Gastrocnemius medialis (tissue), 4 donors: ENCODE results near the gene MARCHF7. TPM values are rescaled to one million over a fixed set of nuclear protein-coding genes. Genes with fewer than 3 reads are reported as not detected.

Experiments used
- ATAC-seq, 2 donors: fragments of 150-250 bp; one replicate each; pipeline ENCODE4 v1.9.1; 2016
- DNase-seq, 2 donors: peaks; one replicate each; pipeline ENCODE4 v3.0.0-alpha.2; 2019
- H3K27ac ChIP-seq, 4 donors: fragments of 200-600 bp; sonication (generic); 1 replicate in 1 of 4; 2 replicates in 3 of 4; pipeline ENCODE4 v1.5.1; 2016 to 2018; ENCODE audit warnings: mild to moderate bottlenecking in 2 of 4, moderate library complexity in 1 of 4
- H3K27me3 ChIP-seq, 3 donors: fragments of 200-600 bp; sonication (generic) in 2 of 3; 1 replicate in 1 of 3; 2 replicates in 2 of 3; pipeline versions ENCODE4 v1.5.1 to v1.6.0; 2016 to 2019; ENCODE audit warnings: mild to moderate bottlenecking in 1 of 3, moderate library complexity in 1 of 3
- H3K36me3 ChIP-seq, 2 donors: fragments of 200-600 bp; sonication (generic) in 1 of 2; one replicate each; pipeline ENCODE4 v1.5.1; 2017 to 2018
- H3K4me1 ChIP-seq, 2 donors: fragments of 200-600 bp; sonication (generic) in 1 of 2; one replicate each; pipeline ENCODE4 v1.5.1; 2016 to 2017; ENCODE audit warnings: mild to moderate bottlenecking in 2 of 2
- H3K4me3 ChIP-seq, 4 donors: fragments of 200-600 bp; sonication (generic) in 3 of 4; 1 replicate in 1 of 4; 2 replicates in 3 of 4; pipeline ENCODE4 v1.5.1; 2016 to 2019; ENCODE audit warnings: mild to moderate bottlenecking in 2 of 4
- H3K9me3 ChIP-seq, 3 donors: fragments of 200-600 bp; sonication (generic) in 2 of 3; 1 replicate in 1 of 3; 2 replicates in 2 of 3; pipeline ENCODE4 v1.5.1; 2016 to 2019
- CTCF ChIP-seq, 5 experiments: fragments of 450-650 bp in 3 of 5; fragments of 200-600 bp in 2 of 5; sonication (generic) in 2 of 5; IDR thresholded peaks in 4 of 5; conservative IDR thresholded peaks in 1 of 5; 1 replicate in 4 of 5; 2 replicates in 1 of 5; pipeline ENCODE4 v1.5.1; 2016 to 2019; ENCODE audit warnings: antibody characterized with exemption in 5 of 5, mild to moderate bottlenecking in 3 of 5, moderate library complexity in 3 of 5
- POLR2A ChIP-seq, 2 donors: fragments of 450-650 bp; IDR thresholded peaks; one replicate each; pipeline ENCODE4 v1.6.1; 2017; ENCODE audit warnings: antibody characterized with exemption in 2 of 2, mild to moderate bottlenecking in 2 of 2, moderate library complexity in 2 of 2
- in situ Hi-C, 4 donors: fragments of 200-750 bp; cut with MboI; loops; one replicate each; pipeline versions ENCODE4 v1.15.0 to v1.8.0; 2017; ENCODE audit warnings: low sequenced_read_pairs in 4 of 4
- intact Hi-C: fragments of 100-400 bp; cut with DNase I; formaldehyde crosslinking; loops from one replicate; pipeline ENCODE4 v1.15.1; 2023; ENCODE audit warnings: low total_unique reads
- total RNA-seq, 4 donors: library from RNA; depleted of rRNA; stranded (reverse); fragments of >200 nt; gene quantifications; one replicate each; pipeline versions ENCODE4 v1.1.0 to v1.2.3, GENCODE V29; 2016

Gene MARCHF7
- total RNA-seq, 4 donors from 2014 or later: 88.6 to 125 (median 93.4) TPM

GRCh38 chr2:159755014-159755413, 42.7 kb downstream of the MARCHF7 start:
- TF ChIP-seq CTCF (IDR thresholded peaks at IDR 0.05 in 4 of 5, conservative IDR thresholded peaks at IDR 0.05 in 1 of 5) (no peak), POLR2A (IDR thresholded peaks at IDR 0.05) (no peak)
- no peak for DNase-seq
- peaks cover 0 to 48% of the 10 kb centered on the region in 2 donors for H3K36me3 ChIP-seq

GRCh38 chr2:159755788-159756187, 43.5 kb downstream of the MARCHF7 start:
- no peak for TF ChIP-seq POLR2A (IDR thresholded peaks at IDR 0.05)
- no peak for TF ChIP-seq CTCF (IDR thresholded peaks at IDR 0.05 in 4 of 5, conservative IDR thresholded peaks at IDR 0.05 in 1 of 5)
- H3K4me1 ChIP-seq: peaks cover 12 to 15% of the 10 kb centered on the region in 2 donors
- H3K9me3 ChIP-seq: no peaks in the 10 kb centered on the region
- H3K27ac ChIP-seq: no peak overlapping the region
- no peak overlapping the region for H3K4me3 ChIP-seq
- in situ Hi-C loops: no loop called here
- no peaks in the 10 kb centered on the region for H3K27me3 ChIP-seq
- no peak for ATAC-seq
- DNase-seq: no peak
- H3K36me3 ChIP-seq: peaks cover 0 to 50% of the 10 kb centered on the region in 2 donors
- intact Hi-C loops: no loop called here

More at GRCh38 chr2:159755014-159755413, 42.7 kb downstream of the MARCHF7 start:
- in situ Hi-C loops (no loop called here), intact Hi-C loops (no loop called here)
- H3K27me3 ChIP-seq: no peaks in the 10 kb centered on the region
- ATAC-seq: no peak
- H3K9me3 ChIP-seq: no peaks in the 10 kb centered on the region
- peaks cover 12 to 15% of the 10 kb centered on the region in 2 donors for H3K4me1 ChIP-seq
- H3K4me3 ChIP-seq: no peak overlapping the region
- H3K27ac ChIP-seq: no peak overlapping the region

GRCh38 chr2:159758239-159758638, 45.9 kb downstream of the MARCHF7 start:
- intact Hi-C loops (no loop called here), in situ Hi-C loops (no loop called here)
- TF ChIP-seq POLR2A (IDR thresholded peaks at IDR 0.05): no peak
- Histone ChIP-seq H3K4me3 (no peak overlapping the region), H3K36me3 (peaks cover 0 to 62% of the 10 kb centered on the region in 2 donors), H3K27me3 (no peaks in the 10 kb centered on the region), H3K4me1 (peaks cover 12 to 15% of the 10 kb centered on the region in 2 donors), H3K9me3 (no peaks in the 10 kb centered on the region), H3K27ac (no peak overlapping the region)
- DNase-seq (no peak), ATAC-seq (no peak)

GRCh38 chr2:159758686-159759085, 46.4 kb downstream of the MARCHF7 start:
- H3K4me1 ChIP-seq: peaks cover 12% of the 10 kb centered on the region in 2 donors
- in situ Hi-C loops: no loop called here
- DNase-seq (no peak), ATAC-seq (no peak)
- no peak overlapping the region for H3K4me3 ChIP-seq
- peaks cover 0 to 66% of the 10 kb centered on the region in 2 donors for H3K36me3 ChIP-seq
- no peaks in the 10 kb centered on the region for H3K27me3 ChIP-seq
- TF ChIP-seq CTCF (IDR thresholded peaks at IDR 0.05 in 4 of 5, conservative IDR thresholded peaks at IDR 0.05 in 1 of 5) (no peak), POLR2A (IDR thresholded peaks at IDR 0.05) (no peak)
- intact Hi-C loops: no loop called here
- H3K27ac ChIP-seq: no peak overlapping the region
- H3K9me3 ChIP-seq: no peaks in the 10 kb centered on the region

- ATAC-seq (no peak), DNase-seq (no peak)
- Histone ChIP-seq H3K27me3 (no peaks in the 10 kb centered on the region), H3K27ac (no peak overlapping the region), H3K4me3 (no peak overlapping the region), H3K9me3 (no peaks in the 10 kb centered on the region), H3K36me3 (peaks cover 0 to 67% of the 10 kb centered on the region in 2 donors), H3K4me1 (peaks cover 3 to 7% of the 10 kb centered on the region in 2 donors)
- in situ Hi-C loops (no loop called here), intact Hi-C loops (no loop called here)
- TF ChIP-seq POLR2A (IDR thresholded peaks at IDR 0.05): no peak
- no peak for TF ChIP-seq CTCF (IDR thresholded peaks at IDR 0.05 in 4 of 5, conservative IDR thresholded peaks at IDR 0.05 in 1 of 5)
Observed at GRCh38 chr2:159759577-159759976, 47.3 kb downstream of the MARCHF7 start.
